Peyer's patch (tissue), 4 donors: ENCODE data around the gene TEX19. TPM values are rescaled to one million over a fixed set of nuclear protein-coding genes. Genes with fewer than 3 reads are reported as not detected.

ENCODE experiments used
- DNase-seq, 3 donors: peaks; one replicate each; pipeline ENCODE4 v3.0.0-alpha.2; 2017 to 2019
- H3K27ac ChIP-seq, 4 donors: fragments of 200-600 bp; sonication (generic); one replicate each; pipeline ENCODE4 v1.5.1; 2016 to 2019
- H3K27me3 ChIP-seq, 2 donors: fragments of 200-600 bp; sonication (generic); one replicate each; pipeline ENCODE4 v1.5.1; 2019
- H3K36me3 ChIP-seq, 3 donors: fragments of 200-600 bp; sonication (generic); one replicate each; pipeline ENCODE4 v1.5.1; 2016 to 2019
- H3K4me1 ChIP-seq, 4 donors: fragments of 200-600 bp; sonication (generic); one replicate each; pipeline ENCODE4 v1.5.1; 2016 to 2019
- H3K4me3 ChIP-seq, 4 donors: fragments of 200-600 bp; sonication (generic); 1 replicate in 3 of 4; 2 replicates in 1 of 4; pipeline ENCODE4 v1.5.1; 2016 to 2019; ENCODE audit warnings: mild to moderate bottlenecking in 1 of 4
- H3K9me3 ChIP-seq, 4 donors: fragments of 200-600 bp; sonication (generic); one replicate each; pipeline ENCODE4 v1.5.1; 2016 to 2019; ENCODE audit warnings: mild to moderate bottlenecking in 1 of 4
- POLR2A ChIP-seq, 2 donors: fragments of 450-650 bp; IDR thresholded peaks; one replicate each; pipeline ENCODE4 v1.5.1; 2017; ENCODE audit warnings: antibody characterized with exemption in 2 of 2, mild to moderate bottlenecking in 2 of 2, moderate library complexity in 2 of 2
- total RNA-seq, 4 donors: library from RNA; depleted of rRNA; stranded (reverse); fragments of >200 nt; gene quantifications; one replicate each; pipeline ENCODE4 v1.1.0, GENCODE V29; 2016
- TF ChIP-seq, protein P1 (sequence below), 6 experiments: fragments of 450-650 bp in 4 of 6; fragments of 200-600 bp in 2 of 6; sonication (generic) in 1 of 6; IDR thresholded peaks; one replicate each; pipeline ENCODE4 v1.5.1; 2017 to 2019; ENCODE audit warnings: antibody characterized with exemption in 6 of 6, mild to moderate bottlenecking in 3 of 6, moderate library complexity in 1 of 6

Gene TEX19
- total RNA-seq, 4 donors from 2014 or later = not detected

GRCh38 chr17:82339634-82340580 lies 19.1 kb upstream of the TEX19 start:
- Histone ChIP-seq H3K27ac (peak overlapping the region in 3 of 4 donors; percentile 37 to 78 (median 67)), H3K4me3 (peak overlapping the region in 2 of 4 donors; percentile 47 to 51)

GRCh38 chr17:82342361-82343079 lies 16.5 kb upstream of the TEX19 start:
- H3K27me3 ChIP-seq = no peaks in the 10 kb centered on the region
- peaks cover 0 to 13% (median 0%) of the 10 kb centered on the region in 4 donors for H3K4me1 ChIP-seq
- no peaks in the 10 kb centered on the region for H3K9me3 ChIP-seq
- no peak overlapping the region for H3K4me3 ChIP-seq
- H3K36me3 ChIP-seq = no peaks in the 10 kb centered on the region
- no peak for DNase-seq
- no peak for TF ChIP-seq POLR2A (IDR thresholded peaks at IDR 0.05)
- TF ChIP-seq, protein P1, sequence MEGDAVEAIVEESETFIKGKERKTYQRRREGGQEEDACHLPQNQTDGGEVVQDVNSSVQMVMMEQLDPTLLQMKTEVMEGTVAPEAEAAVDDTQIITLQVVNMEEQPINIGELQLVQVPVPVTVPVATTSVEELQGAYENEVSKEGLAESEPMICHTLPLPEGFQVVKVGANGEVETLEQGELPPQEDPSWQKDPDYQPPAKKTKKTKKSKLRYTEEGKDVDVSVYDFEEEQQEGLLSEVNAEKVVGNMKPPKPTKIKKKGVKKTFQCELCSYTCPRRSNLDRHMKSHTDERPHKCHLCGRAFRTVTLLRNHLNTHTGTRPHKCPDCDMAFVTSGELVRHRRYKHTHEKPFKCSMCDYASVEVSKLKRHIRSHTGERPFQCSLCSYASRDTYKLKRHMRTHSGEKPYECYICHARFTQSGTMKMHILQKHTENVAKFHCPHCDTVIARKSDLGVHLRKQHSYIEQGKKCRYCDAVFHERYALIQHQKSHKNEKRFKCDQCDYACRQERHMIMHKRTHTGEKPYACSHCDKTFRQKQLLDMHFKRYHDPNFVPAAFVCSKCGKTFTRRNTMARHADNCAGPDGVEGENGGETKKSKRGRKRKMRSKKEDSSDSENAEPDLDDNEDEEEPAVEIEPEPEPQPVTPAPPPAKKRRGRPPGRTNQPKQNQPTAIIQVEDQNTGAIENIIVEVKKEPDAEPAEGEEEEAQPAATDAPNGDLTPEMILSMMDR (IDR thresholded peaks at IDR 0.05) = no peak
- H3K27ac ChIP-seq = no peak overlapping the region

More at GRCh38 chr17:82339634-82340580, 19.1 kb upstream of the TEX19 start:
- no peaks in the 10 kb centered on the region for H3K9me3 ChIP-seq
- H3K4me1 ChIP-seq = peaks cover 0 to 24% (median under 1%) of the 10 kb centered on the region in 4 donors
- H3K36me3 ChIP-seq = no peaks in the 10 kb centered on the region
- H3K27me3 ChIP-seq = no peaks in the 10 kb centered on the region
- TF ChIP-seq, protein P1 (IDR thresholded peaks at IDR 0.05) = no peak
- no peak for TF ChIP-seq POLR2A (IDR thresholded peaks at IDR 0.05)
- DNase-seq = peak in 1 of 3 donors; percentile 35

DNA sequence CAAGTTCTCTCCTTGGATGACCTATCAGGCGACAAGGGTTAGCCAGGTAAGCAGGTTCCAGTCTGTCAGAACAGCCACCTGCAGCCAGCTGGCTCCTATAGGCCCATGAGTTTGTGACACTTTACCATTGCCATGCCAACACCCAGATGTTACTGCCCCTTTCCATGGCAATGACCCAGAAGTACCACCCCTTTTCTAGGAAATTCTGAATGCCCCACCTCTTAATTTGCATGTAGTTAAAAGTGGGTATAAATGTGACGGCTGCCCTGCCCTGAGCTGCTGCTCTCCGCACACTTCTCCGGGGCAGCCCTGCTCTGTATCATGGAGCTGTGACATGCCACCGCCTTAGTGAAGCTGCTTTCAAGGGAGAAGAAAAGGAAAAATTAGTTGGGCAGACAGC lies 15.5 kb upstream of the TEX19 start:
- Histone ChIP-seq H3K36me3 (no peaks in the 10 kb centered on the region), H3K4me3 (no peak overlapping the region), H3K4me1 (peaks cover 0 to 11% (median 0%) of the 10 kb centered on the region in 4 donors), H3K27ac (no peak overlapping the region), H3K9me3 (no peaks in the 10 kb centered on the region), H3K27me3 (no peaks in the 10 kb centered on the region)
- no peak for DNase-seq
- TF ChIP-seq, protein P1 (IDR thresholded peaks at IDR 0.05) = no peak
- TF ChIP-seq POLR2A (IDR thresholded peaks at IDR 0.05) = no peak

DNA sequence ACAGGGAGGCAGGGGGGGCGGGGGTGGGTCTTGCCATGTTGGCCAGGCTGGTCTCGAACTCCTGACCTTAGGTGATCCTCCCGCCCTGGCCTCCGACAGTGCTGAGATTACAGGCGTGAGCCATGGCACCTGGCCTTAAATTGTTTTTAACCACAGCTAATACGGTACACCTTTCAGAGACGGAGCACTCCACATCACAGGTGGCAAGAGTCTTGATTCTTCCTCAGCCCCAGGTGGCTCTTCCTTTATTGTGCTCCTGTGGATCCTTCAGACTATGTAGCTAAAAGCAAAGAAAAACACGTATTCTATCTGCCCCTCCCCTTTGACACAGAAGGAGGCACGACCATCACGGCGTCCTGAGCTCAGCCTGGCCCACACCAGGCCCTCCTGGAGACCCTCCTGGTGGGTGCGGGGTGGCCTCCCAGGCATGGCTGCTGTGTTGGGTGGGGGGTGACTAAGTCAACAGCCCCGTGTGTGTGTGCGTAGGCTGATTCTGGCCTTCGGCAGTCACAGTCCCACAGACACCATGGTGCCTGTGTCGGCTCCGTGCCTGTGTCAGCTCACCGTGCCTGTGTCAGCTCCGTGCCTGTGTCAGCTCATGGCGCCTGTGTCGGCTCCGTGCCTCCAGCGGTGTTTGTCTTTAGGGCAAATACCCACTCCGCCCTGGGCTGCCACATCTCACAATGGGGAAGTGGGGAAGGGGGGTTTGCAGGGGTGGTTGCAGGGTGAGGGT lies 14.7 kb upstream of the TEX19 start:
- no peak overlapping the region for H3K27ac ChIP-seq
- H3K4me1 ChIP-seq = peaks cover 0 to 5% (median 0%) of the 10 kb centered on the region in 4 donors
- H3K36me3 ChIP-seq = no peaks in the 10 kb centered on the region
- no peak overlapping the region for H3K4me3 ChIP-seq
- TF ChIP-seq, protein P1 (IDR thresholded peaks at IDR 0.05) = no peak
- no peak for TF ChIP-seq POLR2A (IDR thresholded peaks at IDR 0.05)
- DNase-seq = no peak
- H3K9me3 ChIP-seq = no peaks in the 10 kb centered on the region
- H3K27me3 ChIP-seq = no peaks in the 10 kb centered on the region
